PC-9 (cell line): ENCODE measurements around the gene SYT1. TPM values are rescaled to one million over a fixed set of nuclear protein-coding genes. Genes with fewer than 3 reads are reported as not detected.

Experiments used
- BruUV-seq: library from RNA; stranded (reverse); fragments of 400-500 nt; replicated peaks from 2 replicates; lab custom pipeline; 2021; lab: Mats Ljungman, UMichigan
- CTCF ChIA-PET: fragments of 300-600 bp; sonication (Branson Sonifier 250); formaldehyde crosslinking; loops from one replicate; lab custom pipeline; 2022; ENCODE audit warnings: antibody characterized with exemption; lab: Charles Lee
- POLR2A ChIA-PET: fragments of 300-600 bp; sonication (Branson Sonifier 250); formaldehyde crosslinking; loops from one replicate; lab custom pipeline; 2022; ENCODE audit warnings: antibody characterized with exemption; ENCODE audit not compliant: unreplicated experiment; lab: Charles Lee
- DNase-seq, 2 experiments: peaks; one replicate each; pipeline versions ENCODE4 v3.0.0 to v3.0.0-alpha.2; 2015 to 2022; ENCODE audit warnings: mixed read lengths in 1 of 2
- H2AFZ ChIP-seq: fragments of 200-600 bp; sonication (generic); 2 replicates; pipeline ENCODE4 v1.8.1; 2017; ENCODE audit warnings: antibody characterized with exemption
- H3F3A ChIP-seq: fragments of 200-600 bp; sonication (generic); 2 replicates; pipeline ENCODE4 v1.8.1; 2017; ENCODE audit warnings: antibody characterized with exemption, mild to moderate bottlenecking, low read depth; ENCODE audit not compliant: insufficient read depth
- H3K27ac ChIP-seq: fragments of 200-600 bp; sonication (generic); 2 replicates; pipeline ENCODE4 v1.6.1; 2016; ENCODE audit warnings: mixed run types
- H3K27me3 ChIP-seq: fragments of 200-600 bp; sonication (generic); 2 replicates; pipeline ENCODE4 v1.6.1; 2016; ENCODE audit warnings: low read depth, mixed run types; ENCODE audit not compliant: insufficient read depth
- H3K36me3 ChIP-seq: fragments of 200-600 bp; sonication (generic); 2 replicates; pipeline ENCODE4 v1.6.1; 2016; ENCODE audit warnings: low read depth, mixed run types
- H3K4me1 ChIP-seq: fragments of 200-600 bp; sonication (generic); replicated peaks from 2 replicates; pipeline ENCODE4 v1.6.1; 2016; ENCODE audit warnings: mixed run types; ENCODE audit not compliant: insufficient read depth
- H3K4me2 ChIP-seq: fragments of 200-600 bp; sonication (generic); 2 replicates; pipeline ENCODE4 v1.6.1; 2017; ENCODE audit warnings: mixed run types
- H3K4me3 ChIP-seq: fragments of 200-600 bp; sonication (generic); 2 replicates; pipeline ENCODE4 v1.6.1; 2016; ENCODE audit warnings: mixed run types
- H3K79me2 ChIP-seq: fragments of 200-600 bp; sonication (generic); 2 replicates; pipeline ENCODE4 v1.6.1; 2017; ENCODE audit warnings: low read depth, mixed run types
- H3K9me2 ChIP-seq: fragments of 200-600 bp; sonication (generic); 2 replicates; pipeline ENCODE4 v1.8.1; 2017; ENCODE audit warnings: mild to moderate bottlenecking; ENCODE audit not compliant: insufficient read depth
- H3K9me3 ChIP-seq: fragments of 200-600 bp; sonication (generic); 2 replicates; pipeline ENCODE4 v1.8.1; 2016; ENCODE audit warnings: low read depth; ENCODE audit not compliant: insufficient read depth
- H4K20me1 ChIP-seq: fragments of 200-600 bp; sonication (generic); 2 replicates; pipeline ENCODE4 v1.8.1; 2017; ENCODE audit not compliant: insufficient read depth
- CTCF ChIP-seq: fragments of 200-600 bp; sonication (generic); conservative IDR thresholded peaks from 2 replicates; pipeline ENCODE4 v1.6.1; 2017; ENCODE audit warnings: mixed run types, antibody characterized with exemption, mild to moderate bottlenecking, moderate library complexity
- EZH2 ChIP-seq: fragments of 200-600 bp; sonication (generic); IDR thresholded peaks from 2 replicates; pipeline ENCODE4 v1.8.0; 2017; ENCODE audit warnings: antibody characterized with exemption, low read depth
- intact Hi-C: fragments of 100-400 bp; cut with micrococcal nuclease; formaldehyde crosslinking; loops from one replicate; pipeline ENCODE4 v1.10.0; 2022; ENCODE audit not compliant: unreplicated experiment
- total RNA-seq: library from RNA; stranded (reverse); gene quantifications from 2 replicates; pipeline ENCODE4 v1.2.3, GENCODE V29; 2021

SYT1 gene
- total RNA-seq, 1 experiment from 2014 or later: 1.2 TPM

GRCh38 chr12:78968226-78968625 lies 103.7 kb downstream of the SYT1 start:
- CTCF ChIA-PET: no interaction called here

GRCh38 chr12:78970041-78970440 lies 105.5 kb downstream of the SYT1 start:
- Histone ChIP-seq H3F3A (no peaks in the 10 kb centered on the region), H2AFZ (peak overlapping the region; percentile 37; the same call in 1 of the 2 replicates), H3K9me2 (no peaks in the 10 kb centered on the region), H4K20me1 (no peaks in the 10 kb centered on the region), H3K9me3 (no peaks in the 10 kb centered on the region), H3K27ac (no peak overlapping the region), H3K4me2 (no peak overlapping the region), H3K27me3 (no peaks in the 10 kb centered on the region), H3K36me3 (no peaks in the 10 kb centered on the region), H3K79me2 (no peaks in the 10 kb centered on the region), H3K4me3 (no peak overlapping the region), H3K4me1 (no peaks in the 10 kb centered on the region)
- ChIA-PET POLR2A (no interaction called here), CTCF (no interaction called here)
- intact Hi-C loops: no loop called here
- no TSS peak for BruUV-seq
- TF ChIP-seq CTCF (no peak), EZH2 (no peak)
- DNase-seq: no peak

More at GRCh38 chr12:78968226-78968625, 103.7 kb downstream of the SYT1 start:
- Histone ChIP-seq H3F3A (no peaks in the 10 kb centered on the region), H3K79me2 (no peaks in the 10 kb centered on the region), H3K4me2 (no peak overlapping the region), H3K27me3 (no peaks in the 10 kb centered on the region), H4K20me1 (no peaks in the 10 kb centered on the region), H3K9me3 (no peaks in the 10 kb centered on the region), H3K4me3 (no peak overlapping the region), H3K9me2 (no peaks in the 10 kb centered on the region), H3K36me3 (no peaks in the 10 kb centered on the region), H2AFZ (no peak overlapping the region), H3K4me1 (0 out of 2 replicates have a peak, but pooled peaks cover 7% of the 10 kb centered on the region), H3K27ac (no peak overlapping the region)
- POLR2A ChIA-PET: no interaction called here
- DNase-seq: no peak
- intact Hi-C loops: no loop called here
- no peak for TF ChIP-seq EZH2
- TF ChIP-seq CTCF: no peak
- no TSS peak for BruUV-seq

- Histone ChIP-seq H3F3A (no peaks in the 10 kb centered on the region), H3K4me2 (no peak overlapping the region), H3K79me2 (no peaks in the 10 kb centered on the region), H3K9me3 (no peaks in the 10 kb centered on the region), H2AFZ (no peak overlapping the region), H4K20me1 (no peaks in the 10 kb centered on the region), H3K36me3 (no peaks in the 10 kb centered on the region), H3K9me2 (no peaks in the 10 kb centered on the region; the same call in 1 of the 2 replicates), H3K27ac (no peak overlapping the region), H3K27me3 (no peaks in the 10 kb centered on the region), H3K4me3 (no peak overlapping the region), H3K4me1 (no peaks in the 10 kb centered on the region)
- ChIA-PET CTCF (no interaction called here), POLR2A (no interaction called here)
- no TSS peak for BruUV-seq
- TF ChIP-seq CTCF (no peak), EZH2 (no peak)
- intact Hi-C loops: no loop called here
- no peak for DNase-seq
Observed at GRCh38 chr12:78977304-78977867, 112.8 kb downstream of the SYT1 start.
